HepG2 (cell line): ENCODE data around the gene RARG. TPM values are rescaled to one million over a fixed set of nuclear protein-coding genes. Genes with fewer than 3 reads are reported as not detected.

Experiments
- GATA4 ChIP-seq: sonication (generic); IDR thresholded peaks from 2 replicates; pipeline ENCODE4 v1.6.1; 2016; ENCODE audit warnings: antibody characterized with exemption, low read depth, borderline replicate concordance
- NR2F6 ChIP-seq, 2 experiments: IDR thresholded peaks; 2 replicates each; pipeline ENCODE4 v1.6.1; 2016; ENCODE audit warnings: antibody characterized with exemption in 1 of 2, mild to moderate bottlenecking in 1 of 2
- SIN3A ChIP-seq: IDR thresholded peaks from 2 replicates; pipeline ENCODE4 v1.6.1; 2011; ENCODE audit warnings: low read depth, mild to moderate bottlenecking, control low read depth, low read length, borderline replicate concordance
- SKIL ChIP-seq: sonication (generic); formaldehyde crosslinking; IDR thresholded peaks from 2 replicates; pipeline ENCODE4 v1.8.0; 2022; ENCODE audit warnings: missing genetic modification reagents, mild to moderate bottlenecking, moderate library complexity, borderline replicate concordance
- SOX5 ChIP-seq: IDR thresholded peaks from 2 replicates; pipeline ENCODE4 v1.6.1; 2016; ENCODE audit warnings: borderline replicate concordance
- SP1 ChIP-seq, 2 experiments: fragments of 450-650 bp in 1 of 2; sonication (generic) in 1 of 2; formaldehyde crosslinking in 1 of 2; IDR thresholded peaks; 2 replicates each; pipeline versions ENCODE4 v1.4.0 to v1.6.1; 2016 to 2020; ENCODE audit warnings: missing genetic modification reagents in 1 of 2
- SP2 ChIP-seq: sonication (generic); formaldehyde crosslinking; IDR thresholded peaks from 2 replicates; pipeline ENCODE4 v1.5.1; 2020; ENCODE audit warnings: mild to moderate bottlenecking, missing genetic modification reagents
- ZBTB7B ChIP-seq: sonication (generic); formaldehyde crosslinking; IDR thresholded peaks from 2 replicates; pipeline ENCODE4 v1.4.0; 2020; ENCODE audit warnings: missing genetic modification reagents
- ZHX2 ChIP-seq, 2 experiments: sonication (generic) in 1 of 2; formaldehyde crosslinking in 1 of 2; IDR thresholded peaks; 2 replicates each; pipeline versions ENCODE4 v1.6.1 to v1.9.0; 2014 to 2022; ENCODE audit warnings: antibody characterized with exemption in 1 of 2, borderline replicate concordance in 1 of 2, inconsistent platforms in 1 of 2, low read depth in 1 of 2, missing genetic modification reagents in 1 of 2
- ZNF543 ChIP-seq: sonication (generic); formaldehyde crosslinking; IDR thresholded peaks from 2 replicates; pipeline ENCODE4 v1.4.0; 2020; ENCODE audit warnings: mild to moderate bottlenecking, missing genetic modification reagents
- ZNF687 ChIP-seq: sonication (generic); formaldehyde crosslinking; IDR thresholded peaks from 2 replicates; pipeline ENCODE4 v1.5.1; 2020; ENCODE audit warnings: mild to moderate bottlenecking, missing genetic modification reagents, moderate library complexity
- ZNF800 ChIP-seq: sonication (generic); formaldehyde crosslinking; IDR thresholded peaks from 2 replicates; pipeline ENCODE4 v1.4.0; 2020; ENCODE audit warnings: missing genetic modification reagents
- polyA plus RNA-seq, 8 experiments: library from polyadenylated mRNA; depleted of rRNA in 3 of 8; stranded (reverse) in 7 of 8; unstranded in 1 of 8; fragments of >200 nt; fragmentation: Illumina TruSeq in 4 of 8; extraction: Trizol in 4 of 8; gene quantifications; 2 replicates each; pipeline versions ENCODE4 v1.2.1 to v1.2.3, GENCODE V29; 2011 to 2016; ENCODE audit warnings: low read depth in 4 of 8, missing spikeins in 1 of 8, mixed read lengths in 1 of 8; ENCODE audit not compliant: insufficient read depth in 1 of 8
- total RNA-seq, 5 experiments: library from RNA; depleted of rRNA; stranded (reverse); fragments of >200 nt; fragmentation: Illumina TruSeq; extraction: Trizol; gene quantifications; 2 replicates each; pipeline ENCODE4 v1.2.3, GENCODE V29; 2016; ENCODE audit warnings: low read depth in 1 of 5

RARG gene
- total and polyA plus RNA-seq, 2 of the 13 experiments (the other 11 are each of a cell fraction or from before 2014, with no cell fraction given) = 0.77 to 1.5 TPM

GRCh38 chr12:53180220-53180930, 51.6 kb downstream of the RARG start, which contains the start of the genes CSAD and ZNF740 (continued):
- TF ChIP-seq ZHX2 (IDR thresholded peaks at IDR 0.05; ENCODE audit: low read depth) (peak; percentile 50; the same call in 1 of the 2 replicates), ZHX2 (CRISPR knock-in tag; IDR thresholded peaks at IDR 0.05; ENCODE audit: borderline replicate concordance) (no peak), GATA4 (no peak; the same call in 1 of the 2 replicates), SOX5 (CRISPR knock-in tag) (peak; percentile 23; the same call in 1 of the 2 replicates), ZNF543 (peak; percentile 30; the same call in 1 of the 2 replicates), ZNF687 (peak; percentile 92), SP2 (peak; percentile 65), SKIL (CRISPR knock-in tag) (peak; percentile 71; the same call in 1 of the 2 replicates), ZNF800 (CRISPR knock-in tag) (no peak), NR2F6 (IDR thresholded peaks at IDR 0.05) (no peak), NR2F6 (CRISPR knock-in tag; IDR thresholded peaks at IDR 0.05) (peak; percentile 40; the same call in 1 of the 2 replicates), SP1 (IDR thresholded peaks at IDR 0.05) (no peak), SP1 (CRISPR knock-in tag; IDR thresholded peaks at IDR 0.05) (peak; percentile 71; the same call in 1 of the 2 replicates), SIN3A (peak; percentile 32; the same call in 1 of the 2 replicates), ZBTB7B (CRISPR knock-in tag) (peak; percentile 7; the same call in 1 of the 2 replicates)
